ENCODE results near the gene SH3BGRL3. TPM values are rescaled to one million over a fixed set of nuclear protein-coding genes. Genes with fewer than 3 reads are reported as not detected.

SH3BGRL3 gene
- total RNA-seq, 4 donors from 2014 or later, result 49.6 to 97.2 (median 56.0) TPM

- H3K36me3 ChIP-seq, result peaks cover 0 to 50% (median 0%) of the 10 kb centered on the region in 3 donors
- TF ChIP-seq EP300 (IDR thresholded peaks at IDR 0.05) (no peak), CTCF (IDR thresholded peaks at IDR 0.05) (no peak), POLR2A (IDR thresholded peaks at IDR 0.05) (no peak)
- no peaks in the 10 kb centered on the region for H3K9me3 ChIP-seq
- WGBS, 2 donors, result 89 to 90% methylated on average over 8 to 12 of the region's 12 CpGs
- peaks cover 0 to 5% (median 0%) of the 10 kb centered on the region in 4 donors for H3K4me1 ChIP-seq
- no peak overlapping the region for H3K27ac ChIP-seq
- H3K4me3 ChIP-seq, result no peak overlapping the region
- DNase-seq (ENCODE audit: low spot score in 2 of 2), result no peak
- H3K27me3 ChIP-seq, result no peaks in the 10 kb centered on the region
Measured at GRCh38 chr1:26297057-26297790, 17.3 kb downstream of the SH3BGRL3 start.

- WGBS, 2 donors, result 64 to 72% methylated on average over 5 to 6 of the region's 6 CpGs
- no peak overlapping the region for H3K27ac ChIP-seq
- no peaks in the 10 kb centered on the region for H3K9me3 ChIP-seq
- no peaks in the 10 kb centered on the region for H3K27me3 ChIP-seq
- peaks cover 0 to 50% (median 0%) of the 10 kb centered on the region in 3 donors for H3K36me3 ChIP-seq
- no peak for DNase-seq (ENCODE audit: low spot score in 2 of 2)
- peaks cover 0 to 4% (median under 1%) of the 10 kb centered on the region in 4 donors for H3K4me1 ChIP-seq
- H3K4me3 ChIP-seq, result no peak overlapping the region
- no peak for TF ChIP-seq POLR2A (IDR thresholded peaks at IDR 0.05)
- TF ChIP-seq EP300 (IDR thresholded peaks at IDR 0.05), result no peak
- TF ChIP-seq CTCF (IDR thresholded peaks at IDR 0.05), result no peak
Measured at GRCh38 chr1:26297791-26298124, 17.9 kb downstream of the SH3BGRL3 start.

- H3K27ac ChIP-seq, result no peak overlapping the region
- TF ChIP-seq POLR2A (IDR thresholded peaks at IDR 0.05) (no peak), EP300 (IDR thresholded peaks at IDR 0.05) (no peak), CTCF (IDR thresholded peaks at IDR 0.05) (no peak)
- H3K27me3 ChIP-seq, result no peaks in the 10 kb centered on the region
- no peak overlapping the region for H3K4me3 ChIP-seq
- no peak for DNase-seq (ENCODE audit: low spot score in 2 of 2)
- peaks cover 0 to 10% (median 2%) of the 10 kb centered on the region in 4 donors for H3K4me1 ChIP-seq
- peaks cover 0 to 31% (median 0%) of the 10 kb centered on the region in 3 donors for H3K36me3 ChIP-seq
- no peaks in the 10 kb centered on the region for H3K9me3 ChIP-seq
- 85 to 92% methylated on average over 9 to 11 of the region's 11 CpGs for WGBS, 2 donors
Measured at GRCh38 chr1:26300578-26301275, 20.8 kb downstream of the SH3BGRL3 start.

- WGBS, 2 donors, result 48 to 49% methylated on average over 8 of the region's 8 CpGs
- H3K27me3 ChIP-seq, result no peaks in the 10 kb centered on the region
- DNase-seq (ENCODE audit: low spot score in 2 of 2), result no peak
- TF ChIP-seq EP300 (IDR thresholded peaks at IDR 0.05) (no peak), CTCF (IDR thresholded peaks at IDR 0.05) (no peak), POLR2A (IDR thresholded peaks at IDR 0.05) (no peak)
- H3K36me3 ChIP-seq, result peaks cover 0 to 10% (median 0%) of the 10 kb centered on the region in 3 donors
- peaks cover 0 to 27% (median 8%) of the 10 kb centered on the region in 4 donors for H3K4me1 ChIP-seq
- no peak overlapping the region for H3K4me3 ChIP-seq
- no peaks in the 10 kb centered on the region for H3K9me3 ChIP-seq
- H3K27ac ChIP-seq, result no peak overlapping the region
Measured at GRCh38 chr1:26302733-26303405, 23.0 kb downstream of the SH3BGRL3 start.

Measured in tibial nerve (tissue), 4 donors.